Breast epithelium (tissue), 4 donors: ENCODE data around the gene ASB2. TPM values are rescaled to one million over a fixed set of nuclear protein-coding genes. Genes with fewer than 3 reads are reported as not detected.
A peak's percentile ranks its signal among the peaks of the same experiment; 100 is the strongest.

Experiments
- DNase-seq, 2 donors: peaks; one replicate each; pipeline ENCODE4 v3.0.0-alpha.2; 2019; ENCODE audit warnings: low spot score in 2 of 2
- H3K27ac ChIP-seq, 2 donors: fragments of 200-600 bp; sonication (generic) in 1 of 2; one replicate each; pipeline ENCODE4 v1.5.1; 2016 to 2019; ENCODE audit warnings: mild to moderate bottlenecking in 1 of 2
- H3K27me3 ChIP-seq, 2 donors: fragments of 200-600 bp; sonication (generic) in 1 of 2; one replicate each; pipeline versions ENCODE4 v1.5.1 to v1.6.0; 2017 to 2019; ENCODE audit warnings: control low read depth in 1 of 2, mild to moderate bottlenecking in 1 of 2
- H3K36me3 ChIP-seq: fragments of 200-600 bp; one replicate; pipeline ENCODE4 v1.5.1; 2019
- H3K4me1 ChIP-seq, 2 donors: fragments of 200-600 bp; sonication (generic); one replicate each; pipeline ENCODE4 v1.5.1; 2016 to 2019; ENCODE audit warnings: control low read depth in 1 of 2
- H3K4me3 ChIP-seq, 3 donors: fragments of 200-600 bp; sonication (generic); 1 replicate in 2 of 3; 2 replicates in 1 of 3; pipeline ENCODE4 v1.5.1; 2016 to 2019; ENCODE audit warnings: mild to moderate bottlenecking in 3 of 3, moderate library complexity in 2 of 3
- H3K9me3 ChIP-seq, 2 donors: fragments of 200-600 bp; sonication (generic) in 1 of 2; one replicate each; pipeline ENCODE4 v1.5.1; 2016 to 2019; ENCODE audit warnings: control low read depth in 1 of 2
- POLR2A ChIP-seq: fragments of 450-650 bp; IDR thresholded peaks from one replicate; pipeline ENCODE4 v1.6.1; 2016; ENCODE audit warnings: antibody characterized with exemption, mild to moderate bottlenecking, moderate library complexity
- POLR2AphosphoS5 ChIP-seq, 3 donors: sonication (generic); formaldehyde crosslinking; IDR thresholded peaks; one replicate each; pipeline ENCODE4 v1.6.1; 2017; ENCODE audit warnings: antibody characterized with exemption in 3 of 3
- intact Hi-C: fragments of 100-400 bp; cut with DNase I; formaldehyde crosslinking; loops from one replicate; pipeline ENCODE4 v1.15.1; 2023; ENCODE audit warnings: low total_unique reads
- total RNA-seq, 3 donors: library from RNA; depleted of rRNA; stranded (reverse); fragments of >200 nt; gene quantifications; one replicate each; pipeline ENCODE4 v1.1.0, GENCODE V29; 2016
- TF ChIP-seq, protein P1 (sequence below), 3 donors: fragments of 450-650 bp; IDR thresholded peaks; one replicate each; pipeline ENCODE4 v1.5.1; 2016 to 2017; ENCODE audit warnings: antibody characterized with exemption in 3 of 3, mild to moderate bottlenecking in 3 of 3, moderate library complexity in 3 of 3

ASB2 gene
- total RNA-seq, 3 donors from 2014 or later: 1.3 to 2.0 TPM; not detected in 1

DNA sequence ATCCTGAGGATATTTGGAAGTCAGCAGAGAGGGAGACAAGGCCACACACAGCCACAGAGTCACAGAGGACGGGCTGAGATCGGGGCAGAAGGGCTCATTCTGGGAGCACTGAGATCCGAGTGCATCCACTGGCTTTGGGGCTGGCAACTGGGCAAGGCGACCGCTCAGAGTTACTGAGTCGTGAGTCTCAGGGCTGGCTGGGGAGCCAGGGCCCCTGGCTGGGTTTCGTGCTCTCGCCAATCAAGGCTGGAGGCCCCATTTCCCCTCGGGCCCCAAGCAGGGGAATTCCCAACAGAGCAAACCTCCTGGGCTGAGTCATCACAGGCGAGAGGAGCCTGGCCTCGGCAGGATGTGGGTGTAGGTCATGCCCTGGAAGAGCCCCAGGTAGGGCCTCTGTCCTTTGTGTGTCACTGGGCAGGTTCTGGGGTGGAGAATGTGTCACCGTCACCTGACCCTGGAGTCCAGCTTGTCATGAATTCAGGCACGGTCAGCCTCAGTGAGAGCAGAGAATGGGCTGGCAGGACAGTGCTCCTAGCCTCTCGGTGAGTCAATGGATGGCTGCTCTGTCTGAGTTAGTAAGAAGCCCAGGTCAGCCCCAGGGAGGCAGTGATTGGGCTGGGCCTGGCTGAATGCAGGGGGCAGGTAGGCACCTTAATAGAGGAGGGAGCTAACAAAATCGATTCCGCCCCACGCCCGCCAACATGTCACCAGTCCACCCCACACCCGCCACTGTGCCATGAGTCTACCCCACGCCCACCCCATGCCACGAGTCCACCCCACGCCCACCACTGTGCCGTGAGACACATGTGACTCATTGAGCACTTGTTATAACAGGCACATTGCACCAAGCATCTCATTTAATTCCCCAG lies 16.9 kb downstream of the ASB2 start:
- H3K4me1 ChIP-seq: no peaks in the 10 kb centered on the region
- peak overlapping the region; percentile 21 to 32 for H3K27ac ChIP-seq
- no peaks in the 10 kb centered on the region for H3K9me3 ChIP-seq
- no peaks in the 10 kb centered on the region for H3K27me3 ChIP-seq
- H3K4me3 ChIP-seq: no peak overlapping the region
- intact Hi-C loops: no loop called here
- H3K36me3 ChIP-seq: no peaks in the 10 kb centered on the region
- peak; percentile 54 to 57 for DNase-seq
- TF ChIP-seq POLR2AphosphoS5 (IDR thresholded peaks at IDR 0.05) (peak in 1 of 3 donors; percentile 22), POLR2A (no peak)

DNA sequence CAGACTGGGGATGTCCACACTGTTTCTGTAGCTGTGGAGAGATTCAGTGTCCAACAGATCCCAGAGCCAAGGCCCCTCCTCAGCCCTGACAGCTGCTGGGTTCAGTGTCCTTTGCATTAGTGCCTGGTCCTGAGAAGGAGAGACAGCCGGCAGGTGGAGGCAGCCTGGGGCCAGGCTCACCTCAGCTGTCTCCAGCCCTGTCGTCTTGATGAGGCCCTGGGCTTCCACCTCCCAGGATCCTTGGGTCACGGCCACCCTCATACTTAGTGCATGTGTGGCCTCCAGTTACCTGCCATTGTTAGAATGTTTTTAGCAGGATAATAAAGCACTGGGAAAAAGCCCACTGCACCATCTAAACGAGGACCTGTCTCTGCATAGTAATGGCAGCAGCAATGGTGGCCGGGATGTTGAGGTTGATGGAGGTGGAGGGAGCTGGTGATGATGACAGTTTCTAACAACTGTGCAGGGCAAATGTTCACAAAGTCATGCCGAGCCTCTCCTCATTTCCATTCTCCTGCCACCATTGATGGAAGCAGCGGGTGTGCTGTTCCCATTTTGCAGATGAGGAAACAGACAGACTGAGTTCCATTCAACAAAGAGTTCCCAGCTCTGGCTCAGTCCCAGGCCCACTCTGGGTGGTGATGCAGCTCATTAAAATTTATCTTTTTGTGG lies 17.7 kb downstream of the ASB2 start:
- intact Hi-C loops: no loop called here
- Histone ChIP-seq H3K36me3 (no peaks in the 10 kb centered on the region), H3K27me3 (no peaks in the 10 kb centered on the region), H3K4me1 (no peaks in the 10 kb centered on the region), H3K27ac (peak overlapping the region; percentile 21 to 32), H3K9me3 (no peaks in the 10 kb centered on the region), H3K4me3 (no peak overlapping the region)
- no peak for DNase-seq
- TF ChIP-seq, protein P1, sequence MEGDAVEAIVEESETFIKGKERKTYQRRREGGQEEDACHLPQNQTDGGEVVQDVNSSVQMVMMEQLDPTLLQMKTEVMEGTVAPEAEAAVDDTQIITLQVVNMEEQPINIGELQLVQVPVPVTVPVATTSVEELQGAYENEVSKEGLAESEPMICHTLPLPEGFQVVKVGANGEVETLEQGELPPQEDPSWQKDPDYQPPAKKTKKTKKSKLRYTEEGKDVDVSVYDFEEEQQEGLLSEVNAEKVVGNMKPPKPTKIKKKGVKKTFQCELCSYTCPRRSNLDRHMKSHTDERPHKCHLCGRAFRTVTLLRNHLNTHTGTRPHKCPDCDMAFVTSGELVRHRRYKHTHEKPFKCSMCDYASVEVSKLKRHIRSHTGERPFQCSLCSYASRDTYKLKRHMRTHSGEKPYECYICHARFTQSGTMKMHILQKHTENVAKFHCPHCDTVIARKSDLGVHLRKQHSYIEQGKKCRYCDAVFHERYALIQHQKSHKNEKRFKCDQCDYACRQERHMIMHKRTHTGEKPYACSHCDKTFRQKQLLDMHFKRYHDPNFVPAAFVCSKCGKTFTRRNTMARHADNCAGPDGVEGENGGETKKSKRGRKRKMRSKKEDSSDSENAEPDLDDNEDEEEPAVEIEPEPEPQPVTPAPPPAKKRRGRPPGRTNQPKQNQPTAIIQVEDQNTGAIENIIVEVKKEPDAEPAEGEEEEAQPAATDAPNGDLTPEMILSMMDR (IDR thresholded peaks at IDR 0.05): no peak
- no peak for TF ChIP-seq POLR2AphosphoS5 (IDR thresholded peaks at IDR 0.05)
- no peak for TF ChIP-seq POLR2A

DNA sequence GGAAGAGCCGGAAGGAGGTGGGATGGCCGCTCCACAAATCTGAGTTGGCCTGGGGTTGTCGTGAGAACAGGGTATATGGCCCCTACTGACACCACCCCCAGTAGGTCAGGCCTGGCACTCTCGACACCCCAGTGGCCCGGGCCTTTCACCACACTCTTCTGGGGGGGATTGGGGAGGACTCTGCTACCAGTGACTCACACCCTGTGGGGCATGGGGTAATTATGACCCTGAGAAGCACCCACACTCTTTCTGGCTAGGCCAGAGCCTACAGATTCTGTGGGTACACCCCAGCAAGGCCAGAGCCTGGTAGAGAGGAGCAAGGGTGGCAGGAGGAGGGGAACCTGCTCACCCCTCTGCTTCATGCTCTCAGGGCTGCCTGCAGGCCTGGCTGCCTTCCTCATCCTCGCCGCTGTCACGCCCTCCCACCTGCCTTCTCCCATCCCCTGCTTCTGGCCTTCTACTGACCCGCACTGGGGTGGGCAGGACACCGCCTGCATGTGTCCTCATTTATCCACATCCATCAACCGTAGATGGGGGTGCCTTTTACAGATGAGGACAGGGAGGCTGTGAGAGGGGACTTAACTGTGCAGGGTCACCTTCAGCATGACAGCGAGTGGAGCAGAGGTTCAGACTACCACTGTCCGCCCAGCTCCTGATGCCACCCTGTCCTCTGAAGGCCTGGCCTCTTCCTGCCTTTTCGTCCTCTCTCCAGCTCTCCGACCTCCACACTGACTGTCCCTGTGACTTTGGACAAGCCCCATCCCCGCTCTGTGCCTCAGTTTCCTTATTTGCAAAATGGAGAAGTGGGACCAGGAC lies 18.4 kb downstream of the ASB2 start:
- H3K9me3 ChIP-seq: no peaks in the 10 kb centered on the region
- no peak for DNase-seq
- H3K36me3 ChIP-seq: no peaks in the 10 kb centered on the region
- no peaks in the 10 kb centered on the region for H3K4me1 ChIP-seq
- no peak overlapping the region for H3K4me3 ChIP-seq
- no peaks in the 10 kb centered on the region for H3K27me3 ChIP-seq
- TF ChIP-seq POLR2A: no peak
- TF ChIP-seq, protein P1 (IDR thresholded peaks at IDR 0.05): no peak
- no peak for TF ChIP-seq POLR2AphosphoS5 (IDR thresholded peaks at IDR 0.05)
- intact Hi-C loops: no loop called here
- no peak overlapping the region for H3K27ac ChIP-seq

DNA sequence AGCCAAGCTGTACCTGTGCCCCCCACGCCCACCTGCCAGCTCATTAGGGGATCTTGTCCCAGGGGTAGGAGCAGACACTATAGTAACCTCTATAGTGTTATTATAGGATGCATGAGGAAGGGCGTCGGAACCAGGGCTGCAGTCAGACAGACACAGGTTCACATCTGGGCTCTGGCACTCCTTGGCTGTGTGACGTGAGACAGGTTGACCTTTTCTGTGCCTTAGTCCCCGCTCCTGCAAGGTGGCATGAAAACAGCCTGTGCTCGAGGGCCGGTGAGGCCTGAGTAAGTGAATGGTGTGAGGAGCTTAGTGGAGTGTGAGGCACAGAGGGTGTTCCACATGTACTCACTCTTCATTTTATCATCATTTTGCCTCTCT lies 19.0 kb downstream of the ASB2 start:
- Histone ChIP-seq H3K9me3 (no peaks in the 10 kb centered on the region), H3K4me3 (no peak overlapping the region), H3K27ac (no peak overlapping the region), H3K4me1 (no peaks in the 10 kb centered on the region), H3K36me3 (no peaks in the 10 kb centered on the region), H3K27me3 (no peaks in the 10 kb centered on the region)
- no peak for TF ChIP-seq POLR2A
- TF ChIP-seq, protein P1 (IDR thresholded peaks at IDR 0.05): no peak
- no peak for TF ChIP-seq POLR2AphosphoS5 (IDR thresholded peaks at IDR 0.05)
- DNase-seq: no peak
- intact Hi-C loops: no loop called here

DNA sequence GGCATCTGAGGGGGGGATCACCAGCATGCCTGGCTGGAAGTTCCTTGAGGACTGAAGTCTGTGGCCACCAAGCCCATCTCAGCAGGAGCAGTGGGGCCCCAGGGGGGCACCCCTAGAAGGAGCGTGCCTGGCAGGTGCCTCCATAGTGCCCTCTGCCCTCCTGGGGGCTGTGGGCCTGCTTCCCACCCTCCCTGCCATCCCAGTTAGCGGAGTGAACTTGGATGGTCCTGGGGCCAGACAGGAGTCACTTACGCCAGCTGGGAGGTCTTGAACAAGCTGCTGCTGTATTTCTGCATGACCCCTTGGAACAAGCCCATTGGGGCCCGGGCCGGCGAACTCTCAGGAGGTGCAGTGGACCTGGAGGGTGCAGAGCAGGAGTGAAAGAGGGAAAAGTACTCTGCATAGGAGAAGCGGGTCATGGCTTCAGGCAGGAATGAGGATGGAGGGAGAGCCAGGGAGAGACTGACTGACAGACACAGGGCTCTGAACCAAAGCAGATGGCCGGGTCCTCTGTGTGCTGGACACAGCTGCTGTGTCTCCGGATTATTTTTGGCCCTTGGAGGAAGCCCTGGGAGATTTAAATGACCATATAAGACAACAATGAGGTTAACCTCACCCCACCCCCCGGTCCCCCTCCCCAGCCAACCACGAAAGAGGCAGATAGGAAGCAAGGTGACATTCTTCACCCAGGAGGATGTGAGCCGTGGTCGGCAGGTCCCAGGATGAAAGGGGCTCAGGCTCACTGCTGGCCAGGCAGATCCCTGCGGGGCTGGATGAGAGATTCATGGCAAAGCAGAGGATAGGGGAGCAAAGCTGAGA lies 19.6 kb downstream of the ASB2 start:
- no peaks in the 10 kb centered on the region for H3K9me3 ChIP-seq
- DNase-seq: no peak
- H3K27me3 ChIP-seq: no peaks in the 10 kb centered on the region
- no peaks in the 10 kb centered on the region for H3K36me3 ChIP-seq
- intact Hi-C loops: no loop called here
- no peak overlapping the region for H3K4me3 ChIP-seq
- H3K4me1 ChIP-seq: no peaks in the 10 kb centered on the region
- H3K27ac ChIP-seq: no peak overlapping the region
- TF ChIP-seq POLR2AphosphoS5 (IDR thresholded peaks at IDR 0.05): no peak
- TF ChIP-seq, protein P1 (IDR thresholded peaks at IDR 0.05): no peak
